ENCODE data around the gene RABEP1.

Gene RABEP1

GRCh38 chr17:5362162-5362811, 80.2 kb downstream of the RABEP1 start:
- no peak for DNase-seq (ENCODE audit: low spot score)

GRCh38 chr17:5364156-5364555, 82.1 kb downstream of the RABEP1 start:
- peak; percentile 63 for DNase-seq (ENCODE audit: low spot score)

GRCh38 chr17:5364696-5365095, 82.6 kb downstream of the RABEP1 start:
- no peak for DNase-seq (ENCODE audit: low spot score)

GRCh38 chr17:5365831-5366230, 83.7 kb downstream of the RABEP1 start:
- no peak for DNase-seq (ENCODE audit: low spot score)

GRCh38 chr17:5370411-5370810, 88.3 kb downstream of the RABEP1 start:
- no peak for DNase-seq (ENCODE audit: low spot score)

- DNase-seq (ENCODE audit: low spot score) = no peak
Measured at GRCh38 chr17:5373112-5373511, 91.0 kb downstream of the RABEP1 start.

- no peak for DNase-seq (ENCODE audit: low spot score)
Measured at GRCh38 chr17:5378566-5379207, 96.6 kb downstream of the RABEP1 start.

- no peak for DNase-seq (ENCODE audit: low spot score)
Measured at GRCh38 chr17:5379351-5380107, 97.4 kb downstream of the RABEP1 start.

GRCh38 chr17:5380491-5381135, 98.5 kb downstream of the RABEP1 start:
- DNase-seq (ENCODE audit: low spot score) = peak; percentile 24

GRCh38 chr17:5381542-5381941, 99.5 kb downstream of the RABEP1 start:
- DNase-seq (ENCODE audit: low spot score) = peak; percentile 34

- DNase-seq (ENCODE audit: low spot score) = no peak
Measured at GRCh38 chr17:5391678-5392077, 109.6 kb downstream of the RABEP1 start.

- DNase-seq (ENCODE audit: low spot score) = no peak
Measured at GRCh38 chr17:5396612-5397011, 114.5 kb downstream of the RABEP1 start.

- no peak for DNase-seq (ENCODE audit: low spot score)
Measured at GRCh38 chr17:5399767-5400166, 117.7 kb downstream of the RABEP1 start.

GRCh38 chr17:5405400-5405799, 123.3 kb downstream of the RABEP1 start:
- DNase-seq (ENCODE audit: low spot score) = no peak

- DNase-seq (ENCODE audit: low spot score) = no peak
Measured at GRCh38 chr17:5408186-5408585, 126.1 kb downstream of the RABEP1 start.

- no peak for DNase-seq (ENCODE audit: low spot score)
Measured at GRCh38 chr17:5410594-5411272, 128.6 kb downstream of the RABEP1 start.

GRCh38 chr17:5413682-5414081, 131.6 kb downstream of the RABEP1 start:
- peak; percentile 74 for DNase-seq (ENCODE audit: low spot score)

GRCh38 chr17:5416901-5417300, 134.8 kb downstream of the RABEP1 start:
- no peak for DNase-seq (ENCODE audit: low spot score)

- no peak for DNase-seq (ENCODE audit: low spot score)
Measured at GRCh38 chr17:5418858-5419355, 136.8 kb downstream of the RABEP1 start.

GRCh38 chr17:5419356-5419958, 137.4 kb downstream of the RABEP1 start, which contains the start of gene NUP88:
Gene NUP88, minus strand, starts transcription at chr17:5419662. Its CDS starts 12 bp downstream, at chr17:5419650.
- DNase-seq (ENCODE audit: low spot score) = peak; percentile 99

- peak; percentile 82 for DNase-seq (ENCODE audit: low spot score)
Measured at GRCh38 chr17:5419959-5420653, 138.0 kb downstream of the RABEP1 start, which contains the start of gene RPAIN. Gene RPAIN, plus strand, starts transcription at chr17:5420182. Its CDS starts 29 bp downstream, at chr17:5420211.

Data from AG20443 (cell line).